PC-3 (cell line): ENCODE measurements around the gene ZNF346. TPM values are rescaled to one million over a fixed set of nuclear protein-coding genes. Genes with fewer than 3 reads are reported as not detected.
A peak's percentile ranks its signal among the peaks of the same experiment; 100 is the strongest.

Experiments used
- ATAC-seq: fragments of 200-7000 bp; cut with Tn5 transposase; 2 replicates; pipeline ENCODE4 v1.9.1; 2020; ENCODE audit warnings: mild to moderate bottlenecking, moderate library complexity
- BruUV-seq: library from RNA; stranded (reverse); fragments of 400-500 nt; replicated peaks from 2 replicates; lab custom pipeline; 2021; lab: Mats Ljungman, UMichigan
- CTCF ChIA-PET: fragments of 300-600 bp; sonication (Branson Sonifier 250); formaldehyde crosslinking; loops from one replicate; lab custom pipeline; 2022; ENCODE audit warnings: antibody characterized with exemption; lab: Charles Lee
- POLR2A ChIA-PET: fragments of 300-600 bp; sonication (Branson Sonifier 250); formaldehyde crosslinking; loops from one replicate; lab custom pipeline; 2022; ENCODE audit warnings: antibody characterized with exemption; ENCODE audit not compliant: unreplicated experiment; lab: Charles Lee
- DNase-seq: peaks from one replicate; pipeline ENCODE4 v3.0.0-alpha.2; 2015
- H2AFZ ChIP-seq: fragments of 300-600 bp; sonication (generic); 2 replicates; pipeline ENCODE4 v1.6.0; 2016; ENCODE audit warnings: antibody characterized with exemption, low read length
- H3F3A ChIP-seq: fragments of 300-600 bp; sonication (generic); one replicate; pipeline ENCODE4 v1.6.0; 2017; ENCODE audit warnings: antibody characterized with exemption, low read length, control low read depth, mild to moderate bottlenecking; ENCODE audit not compliant: unreplicated experiment
- H3K27ac ChIP-seq: fragments of 300-600 bp; sonication (generic); 2 replicates; pipeline ENCODE4 v1.5.1; 2016; ENCODE audit warnings: mild to moderate bottlenecking, low read length
- H3K27me3 ChIP-seq: fragments of 300-600 bp; sonication (generic); 2 replicates; pipeline ENCODE4 v1.6.1; 2016; ENCODE audit warnings: low read length, mixed read lengths
- H3K36me3 ChIP-seq: fragments of 300-600 bp; sonication (generic); 2 replicates; pipeline ENCODE4 v1.6.1; 2016; ENCODE audit warnings: low read depth, mixed run types, low read length, mixed read lengths
- H3K4me1 ChIP-seq: fragments of 300-600 bp; sonication (generic); 2 replicates; pipeline ENCODE4 v1.5.1; 2016; ENCODE audit warnings: low read length; ENCODE audit not compliant: insufficient read depth
- H3K4me2 ChIP-seq: fragments of 300-600 bp; sonication (generic); 2 replicates; pipeline ENCODE4 v1.6.0; 2016; ENCODE audit warnings: low read length
- H3K4me3 ChIP-seq: fragments of 300-600 bp; sonication (generic); 2 replicates; pipeline ENCODE4 v1.5.1; 2016; ENCODE audit warnings: mild to moderate bottlenecking, low read length, mixed read lengths
- H3K79me2 ChIP-seq: fragments of 300-600 bp; sonication (generic); 2 replicates; pipeline ENCODE4 v1.6.1; 2017; ENCODE audit warnings: low read length, mixed read lengths
- H3K9ac ChIP-seq: fragments of 300-600 bp; sonication (generic); 2 replicates; pipeline ENCODE4 v1.6.0; 2016; ENCODE audit warnings: mild to moderate bottlenecking, low read length
- H3K9me2 ChIP-seq: fragments of 300-600 bp; sonication (generic); replicated peaks from 2 replicates; pipeline ENCODE4 v1.6.1; 2016; ENCODE audit warnings: mixed run types, low read length, mixed read lengths
- H3K9me3 ChIP-seq: fragments of 300-600 bp; sonication (generic); 2 replicates; pipeline ENCODE4 v1.6.1; 2016; ENCODE audit warnings: low read length, mixed read lengths
- H4K20me1 ChIP-seq: fragments of 300-600 bp; sonication (generic); 2 replicates; pipeline ENCODE4 v1.6.1; 2016; ENCODE audit warnings: low read length, mixed read lengths
- CTCF ChIP-seq: fragments of 300-600 bp; sonication (generic); conservative IDR thresholded peaks from 2 replicates; pipeline ENCODE4 v1.5.1; 2017; ENCODE audit warnings: antibody characterized with exemption, low read depth, mild to moderate bottlenecking, low read length
- EZH2 ChIP-seq: fragments of 300-600 bp; sonication (generic); IDR thresholded peaks from one replicate; pipeline ENCODE4 v1.6.1; 2017; ENCODE audit warnings: antibody characterized with exemption, mild to moderate bottlenecking, low read length; ENCODE audit not compliant: unreplicated experiment
- EZH2phosphoT487 ChIP-seq: fragments of 300-600 bp; sonication (generic); IDR thresholded peaks from 2 replicates; pipeline ENCODE4 v1.6.1; 2018; ENCODE audit warnings: mild to moderate bottlenecking, antibody characterized with exemption, low read length, borderline replicate concordance
- intact Hi-C: fragments of 100-400 bp; cut with micrococcal nuclease; formaldehyde crosslinking; loops from 2 replicates; pipeline ENCODE4 v1.9.0; 2023
- total RNA-seq: library from RNA; depleted of rRNA; stranded (reverse); fragments of >200 nt; gene quantifications from 2 replicates; pipeline ENCODE4 v1.2.3, GENCODE V29; 2014

ZNF346 gene
- total RNA-seq, 1 experiment from 2014 or later, result 38.9 TPM

DNA sequence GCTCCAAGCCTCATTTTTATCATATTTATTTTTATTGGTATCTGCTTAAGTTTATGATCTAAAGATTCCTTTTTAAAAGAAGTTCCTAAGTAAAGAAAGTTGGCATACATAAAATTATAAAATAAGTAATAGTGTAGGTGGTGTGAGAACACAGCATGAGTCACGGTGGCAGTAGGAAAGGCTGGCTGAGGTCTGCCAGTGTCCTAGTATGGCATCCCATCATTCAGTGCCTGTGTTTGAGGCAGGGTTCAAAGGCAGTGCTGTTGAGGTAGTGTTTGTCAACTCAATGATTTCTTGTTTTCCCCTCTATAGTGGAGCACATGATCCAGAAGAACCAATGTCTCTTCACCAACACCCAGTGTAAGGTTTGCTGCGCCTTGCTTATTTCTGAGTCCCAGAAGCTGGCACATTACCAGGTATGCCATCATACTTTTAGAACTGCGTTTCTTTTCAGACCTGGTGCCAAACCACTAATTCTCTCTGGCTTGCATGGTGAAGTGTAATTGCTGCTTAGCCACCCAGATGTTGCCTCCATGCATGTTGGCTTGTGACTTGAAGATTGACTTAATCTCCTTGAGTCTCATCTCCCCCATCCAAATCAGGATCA lies 18.4 kb downstream of the ZNF346 start:
- DNase-seq (no peak), ATAC-seq (peak; percentile 63)
- Histone ChIP-seq H4K20me1 (no peaks in the 10 kb centered on the region), H3K4me3 (no peak overlapping the region), H3K79me2 (peaks cover 26% of the 10 kb centered on the region), H3K27me3 (no peaks in the 10 kb centered on the region), H3K9me3 (no peaks in the 10 kb centered on the region), H3K4me1 (no peaks in the 10 kb centered on the region), H3K36me3 (peaks cover 24% of the 10 kb centered on the region), H3K9ac (no peak overlapping the region), H3F3A (no peaks in the 10 kb centered on the region), H2AFZ (no peak overlapping the region), H3K9me2 (no peaks in the 10 kb centered on the region), H3K4me2 (no peak overlapping the region), H3K27ac (no peak overlapping the region)
- POLR2A ChIA-PET, result no interaction called here
- no TSS peak for BruUV-seq
- TF ChIP-seq CTCF (no peak), EZH2phosphoT487 (no peak), EZH2 (no peak)
- CTCF ChIA-PET, result no interaction called here
- intact Hi-C loops, result no loop called here

DNA sequence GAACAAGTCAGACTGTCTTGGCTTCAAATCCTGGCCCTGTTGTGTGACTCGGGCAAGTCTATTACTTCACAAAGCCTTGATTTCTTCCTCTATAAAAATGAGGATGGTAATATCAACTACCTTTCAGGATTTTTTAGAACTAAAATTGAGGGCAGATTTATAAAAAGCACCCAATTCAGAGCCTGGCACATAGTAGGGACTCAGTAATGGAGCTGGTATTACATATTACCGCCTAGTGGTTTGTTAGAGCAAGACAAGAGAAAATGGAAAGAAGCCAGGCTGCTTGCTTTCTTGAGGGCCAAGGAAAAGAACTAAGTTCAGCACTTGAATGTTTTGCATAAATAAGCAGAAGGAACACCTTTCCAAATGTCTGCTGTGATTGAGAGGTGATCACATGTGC lies 19.4 kb downstream of the ZNF346 start:
- Histone ChIP-seq H3K9me3 (no peaks in the 10 kb centered on the region), H3K9me2 (no peaks in the 10 kb centered on the region), H2AFZ (no peak overlapping the region), H3K4me1 (no peaks in the 10 kb centered on the region), H3K27me3 (no peaks in the 10 kb centered on the region), H3F3A (no peaks in the 10 kb centered on the region), H3K36me3 (peaks cover 31% of the 10 kb centered on the region), H4K20me1 (no peaks in the 10 kb centered on the region), H3K9ac (no peak overlapping the region), H3K79me2 (peaks cover 16% of the 10 kb centered on the region), H3K4me2 (no peak overlapping the region), H3K4me3 (no peak overlapping the region), H3K27ac (no peak overlapping the region)
- POLR2A ChIA-PET, result no interaction called here
- BruUV-seq, result no TSS peak
- CTCF ChIA-PET, result no interaction called here
- no peak; the same call in 1 of the 2 replicates for TF ChIP-seq CTCF
- TF ChIP-seq EZH2, result no peak
- TF ChIP-seq EZH2phosphoT487, result no peak
- DNase-seq (no peak), ATAC-seq (no peak)
- intact Hi-C loops, result no loop called here

GRCh38 chr5:177043114-177043513 lies 20.6 kb downstream of the ZNF346 start:
- no peaks in the 10 kb centered on the region for H3K27me3 ChIP-seq
- ATAC-seq (no peak), DNase-seq (no peak)
- no TSS peak for BruUV-seq
- POLR2A ChIA-PET, result no interaction called here
- H3K9ac ChIP-seq, result no peak overlapping the region
- H3F3A ChIP-seq, result no peaks in the 10 kb centered on the region
- H3K9me3 ChIP-seq, result no peaks in the 10 kb centered on the region
- 0 out of 2 replicates have a peak, but pooled peaks cover 6% of the 10 kb centered on the region for H3K79me2 ChIP-seq
- no peak overlapping the region for H3K4me3 ChIP-seq
- H3K9me2 ChIP-seq, result no peaks in the 10 kb centered on the region
- TF ChIP-seq CTCF (no peak), EZH2phosphoT487 (no peak), EZH2 (no peak)
- H4K20me1 ChIP-seq, result no peaks in the 10 kb centered on the region
- no peak overlapping the region for H2AFZ ChIP-seq
- H3K36me3 ChIP-seq, result peaks cover 38% of the 10 kb centered on the region
- H3K4me1 ChIP-seq, result no peaks in the 10 kb centered on the region
- H3K27ac ChIP-seq, result no peak overlapping the region
- CTCF ChIA-PET, result no interaction called here
- no peak overlapping the region for H3K4me2 ChIP-seq
- intact Hi-C loops, result no loop called here
